Measurements from ENCODE around the gene OR13J1.

DNA sequence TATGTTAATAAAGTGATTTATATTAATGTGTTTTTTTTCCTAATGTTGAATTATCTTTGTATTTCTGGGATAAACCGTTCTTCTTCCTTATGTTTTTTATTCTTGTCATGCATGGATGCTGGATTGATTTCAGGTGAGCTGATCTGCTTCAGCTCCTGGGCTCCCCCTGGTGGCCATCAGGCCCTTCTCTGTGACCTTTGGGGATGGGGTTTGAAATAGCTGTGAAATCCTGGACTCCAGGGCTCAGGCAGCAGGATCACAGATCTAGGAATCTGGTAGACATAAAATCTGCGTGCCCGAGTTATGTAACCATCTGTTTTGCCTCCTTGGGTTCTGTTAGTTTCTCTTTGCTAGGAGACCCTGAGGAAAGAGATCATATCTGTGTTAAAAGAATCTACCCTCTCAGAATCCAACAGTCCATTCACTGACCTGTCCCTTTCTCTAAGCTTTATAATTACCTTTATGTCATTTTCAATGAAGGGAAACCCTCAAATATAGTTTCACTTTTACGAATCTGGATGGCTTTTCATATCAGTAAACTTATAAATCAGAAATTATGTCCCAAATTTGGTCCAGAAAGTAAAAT, 12.2 kb upstream of the OR13J1 start:
- no peak for TF ChIP-seq POLR2A (IDR thresholded peaks at IDR 0.05; ENCODE audit: low read depth, low read length)
- TF ChIP-seq TAF1 (IDR thresholded peaks at IDR 0.05; ENCODE audit: low read depth, low read length), result no peak
- TF ChIP-seq POLR2AphosphoS5 (IDR thresholded peaks at IDR 0.05; ENCODE audit: low read depth, low read length), result no peak
- no peak for TF ChIP-seq SPI1 (IDR thresholded peaks at IDR 0.05; ENCODE audit: low read depth, low read length)
- no peak for TF ChIP-seq POU2F2 (IDR thresholded peaks at IDR 0.05; ENCODE audit: low read depth, low read length)
- no peak for TF ChIP-seq PAX5 (IDR thresholded peaks at IDR 0.05; ENCODE audit: insufficient read depth, low read length, severe bottlenecking)
